Endothelial cell of umbilical vein (primary cell): ENCODE data around the gene TMEM270. TPM values are rescaled to one million over a fixed set of nuclear protein-coding genes. Genes with fewer than 3 reads are reported as not detected.

Experiments
- BruUV-seq: library from RNA; stranded (reverse); fragments of 400-500 nt; replicated peaks from 2 replicates; lab custom pipeline; 2021; lab: Mats Ljungman, UMichigan
- CTCF ChIA-PET: fragments of 300-600, 350-600 bp; sonication (Branson Sonifier 250); formaldehyde crosslinking; loops from one replicate; lab custom pipeline; 2021; ENCODE audit warnings: antibody characterized with exemption, inconsistent platforms; lab: Charles Lee
- POLR2A ChIA-PET: fragments of 300-600, 350-600 bp; sonication (Branson Sonifier 250); formaldehyde crosslinking; loops from one replicate; lab custom pipeline; 2021; ENCODE audit warnings: antibody characterized with exemption, inconsistent platforms; lab: Charles Lee
- DNase-seq: peaks from one replicate; pipeline ENCODE4 v3.0.0-alpha.2; 2011; ENCODE audit warnings: low read depth, low spot score
- FAIRE-seq: peaks from 2 replicates; lab custom pipeline; 2011; peaks lifted over from hg19 to GRCh38; lab: Jason Lieb, UNC
- H2AFZ ChIP-seq: 2 replicates; pipeline ENCODE4 v1.6.0; 2012; ENCODE audit warnings: low read depth, low read length, control low read depth, inconsistent platforms
- H3K27ac ChIP-seq: 2 replicates; pipeline ENCODE4 v1.5.1; 2011; ENCODE audit warnings: low read depth, mild to moderate bottlenecking, control low read depth, low read length, moderate library complexity; ENCODE audit not compliant: insufficient read depth
- H3K27me3 ChIP-seq, 2 experiments: 2 replicates each; pipeline versions ENCODE4 v1.6.0 to v1.6.1; 2011; ENCODE audit warnings: low read length in 2 of 2, mixed read lengths in 1 of 2; ENCODE audit not compliant: control insufficient read depth in 2 of 2, insufficient read depth in 2 of 2
- H3K36me3 ChIP-seq, 2 experiments: 2 replicates in 1 of 2; 3 replicates in 1 of 2; pipeline ENCODE4 v1.5.1; 2011; ENCODE audit warnings: low read length in 2 of 2, mild to moderate bottlenecking in 1 of 2, moderate library complexity in 1 of 2; ENCODE audit not compliant: control insufficient read depth in 2 of 2, insufficient read depth in 2 of 2; ENCODE audit errors: extremely low read depth in 1 of 2
- H3K4me1 ChIP-seq: 3 replicates; pipeline ENCODE4 v1.5.1; 2011; ENCODE audit warnings: mild to moderate bottlenecking, low read length; ENCODE audit not compliant: control insufficient read depth, insufficient read depth; ENCODE audit errors: extremely low read depth
- H3K4me2 ChIP-seq: 2 replicates; pipeline ENCODE4 v1.6.1; 2011; ENCODE audit warnings: low read length, control low read depth, mixed read lengths; ENCODE audit not compliant: insufficient read depth
- H3K4me3 ChIP-seq, 3 experiments: fragments of 200-600 bp in 1 of 3; sonication (generic), shearing (Covaris generic) in 1 of 3; replicated peaks in 1 of 3; 2 replicates each; pipeline ENCODE4 v1.5.1; 2011 to 2016; ENCODE audit warnings: control low read depth in 3 of 3, low read length in 3 of 3, mild to moderate bottlenecking in 2 of 3, inconsistent platforms in 1 of 3, low read depth in 1 of 3, moderate library complexity in 1 of 3; ENCODE audit not compliant: insufficient read depth in 1 of 3
- H3K79me2 ChIP-seq: 2 replicates; pipeline ENCODE4 v1.6.0; 2012; ENCODE audit warnings: low read length, inconsistent platforms; ENCODE audit not compliant: control insufficient read depth, insufficient read depth
- H3K9ac ChIP-seq: replicated peaks from 2 replicates; pipeline ENCODE3; 2011; ENCODE audit warnings: low read length, control low read depth; ENCODE audit not compliant: insufficient read depth; ENCODE audit errors: extremely low read depth
- H3K9me1 ChIP-seq: replicated peaks from 3 replicates; pipeline ENCODE4 v1.6.0; 2011; ENCODE audit warnings: mild to moderate bottlenecking, low read length; ENCODE audit not compliant: control insufficient read depth, insufficient read depth; ENCODE audit errors: extremely low read depth
- H3K9me3 ChIP-seq: replicated peaks from 2 replicates; pipeline ENCODE4 v1.5.1; 2012; ENCODE audit warnings: low read length, inconsistent platforms; ENCODE audit not compliant: control insufficient read depth, insufficient read depth
- H4K20me1 ChIP-seq: replicated peaks from 2 replicates; pipeline ENCODE3; 2011; ENCODE audit warnings: mild to moderate bottlenecking, low read length; ENCODE audit not compliant: control insufficient read depth, insufficient read depth; ENCODE audit errors: extremely low read depth
- CTCF ChIP-seq, 2 donors: IDR thresholded peaks; 1 replicate in 1 of 2; 2 replicates in 1 of 2; pipeline ENCODE4 v1.5.1; 2011; ENCODE audit warnings: low read length in 2 of 2, mild to moderate bottlenecking in 2 of 2, moderate library complexity in 2 of 2, control low read depth in 1 of 2, inconsistent platforms in 1 of 2, low read depth in 1 of 2; ENCODE audit not compliant: insufficient read depth in 1 of 2; ENCODE audit errors: extremely low read depth in 1 of 2
- EZH2 ChIP-seq: IDR thresholded peaks from 2 replicates; pipeline ENCODE4 v1.6.1; 2012; ENCODE audit warnings: borderline replicate concordance, low read depth, mild to moderate bottlenecking, moderate library complexity, low read length, inconsistent platforms; ENCODE audit not compliant: severe bottlenecking
- FOS ChIP-seq: IDR thresholded peaks from 2 replicates; pipeline ENCODE4 v1.6.1; 2011; ENCODE audit warnings: mild to moderate bottlenecking, low read length, moderate library complexity, borderline replicate concordance; ENCODE audit not compliant: insufficient read depth
- GATA2 ChIP-seq: IDR thresholded peaks from 2 replicates; pipeline ENCODE4 v1.7.0; 2011; ENCODE audit warnings: low read depth, mild to moderate bottlenecking, moderate library complexity, mixed read lengths, low read length; ENCODE audit not compliant: insufficient read length, insufficient read depth
- JUN ChIP-seq: IDR thresholded peaks from 2 replicates; pipeline ENCODE4 v1.6.1; 2011; ENCODE audit warnings: borderline replicate concordance, low read depth; ENCODE audit not compliant: insufficient read length, insufficient read depth
- MAX ChIP-seq: IDR thresholded peaks from 2 replicates; pipeline ENCODE4 v1.6.1; 2011; ENCODE audit not compliant: insufficient read depth, insufficient read length
- MYC ChIP-seq: IDR thresholded peaks from one replicate; pipeline ENCODE4 v1.6.1; 2011; ENCODE audit warnings: mild to moderate bottlenecking, low read depth, low read length
- POLR2A ChIP-seq: IDR thresholded peaks from 2 replicates; pipeline ENCODE4 v1.6.1; 2012; ENCODE audit warnings: low read depth, mild to moderate bottlenecking, control low read depth, low read length
- POLR2AphosphoS5 ChIP-seq: IDR thresholded peaks from 2 replicates; pipeline ENCODE4 v1.6.1; 2012; ENCODE audit warnings: low read depth, mild to moderate bottlenecking, control low read depth, low read length, moderate library complexity; ENCODE audit not compliant: insufficient read depth
- dilution Hi-C: fragments of 300-500 bp; cut with MboI; formaldehyde crosslinking; loops from one replicate; pipeline ENCODE4 v1.15.0; 2019; ENCODE audit warnings: low sequenced_read_pairs; ENCODE audit not compliant: extremely low pct_ligation_motif_present
- intact Hi-C: fragments of 100-400 bp; cut with micrococcal nuclease; formaldehyde crosslinking; loops from one replicate; pipeline ENCODE4 v1.10.0; 2022
- polyA plus RNA-seq, 4 experiments: library from polyadenylated mRNA; depleted of rRNA in 3 of 4; stranded (reverse) in 3 of 4; unstranded in 1 of 4; fragments of >200 nt; gene quantifications; 2 replicates each; pipeline versions ENCODE4 v1.2.1 to v1.2.3, GENCODE V29; 2011 to 2012; ENCODE audit warnings: missing spikeins in 1 of 4
- total RNA-seq: library from RNA; stranded (reverse); gene quantifications from 2 replicates; pipeline ENCODE4 v1.2.3, GENCODE V29; 2021

The TMEM270 gene
- total and polyA plus RNA-seq, 2 donors (not counting 3 experiments of a cell fraction or from before 2014, with no cell fraction given), result not detected

- dilution Hi-C loops (no loop called here), intact Hi-C loops (no loop called here)
- Histone ChIP-seq H3K27me3 (no peaks in the 10 kb centered on the region), H3K4me2 (no peak overlapping the region), H3K79me2 (no peaks in the 10 kb centered on the region), H2AFZ (no peak overlapping the region), H3K36me3 (no peaks in the 10 kb centered on the region), H3K9me3 (no peaks in the 10 kb centered on the region), H3K9ac (no peak overlapping the region), H3K27ac (no peak overlapping the region), H3K4me1 (no peaks in the 10 kb centered on the region), H4K20me1 (no peaks in the 10 kb centered on the region), H3K4me3 (no peak overlapping the region), H3K9me1 (no peaks in the 10 kb centered on the region)
- ChIA-PET POLR2A (no interaction called here), CTCF (interaction anchor here (1.4 to 2.3 kb wide), 2 partner anchors 121 to 131 kb away, joined by 3 to 13 read pairs; no protein-coding TSS in a partner anchor)
- no TSS peak for BruUV-seq
- FAIRE-seq, result no peak
- DNase-seq, result no peak
- no peak for TF ChIP-seq FOS
- TF ChIP-seq POLR2A, result no peak
- no peak for TF ChIP-seq GATA2
- TF ChIP-seq JUN, result no peak
- TF ChIP-seq POLR2AphosphoS5, result no peak
- no peak for TF ChIP-seq CTCF (IDR thresholded peaks at IDR 0.05; ENCODE audit: extremely low read depth in 1 of 2, insufficient read depth in 1 of 2, low read depth in 1 of 2, low read length in 2 of 2)
- TF ChIP-seq MAX, result no peak
- TF ChIP-seq MYC, result no peak
- no peak for TF ChIP-seq EZH2
Measured at GRCh38 chr7:73895626-73896025, 34.7 kb downstream of the TMEM270 start.
